Measurements from ENCODE around the gene NAA40.

NAA40 gene

GRCh38 chr11:63938479-63939396, at the start of gene NAA40:
Gene NAA40, plus strand, starts transcription at chr11:63939002. Its CDS starts 95 bp downstream, at chr11:63939097.
- DNase-seq: peak; percentile 96

GRCh38 chr11:63889344-63889743, 49.5 kb upstream of the NAA40 start:
- DNase-seq: no peak

- DNase-seq: no peak
Measured at GRCh38 chr11:63890368-63890767, 48.4 kb upstream of the NAA40 start.

- no peak for DNase-seq
Measured at GRCh38 chr11:63892228-63892627, 46.6 kb upstream of the NAA40 start.

DNA sequence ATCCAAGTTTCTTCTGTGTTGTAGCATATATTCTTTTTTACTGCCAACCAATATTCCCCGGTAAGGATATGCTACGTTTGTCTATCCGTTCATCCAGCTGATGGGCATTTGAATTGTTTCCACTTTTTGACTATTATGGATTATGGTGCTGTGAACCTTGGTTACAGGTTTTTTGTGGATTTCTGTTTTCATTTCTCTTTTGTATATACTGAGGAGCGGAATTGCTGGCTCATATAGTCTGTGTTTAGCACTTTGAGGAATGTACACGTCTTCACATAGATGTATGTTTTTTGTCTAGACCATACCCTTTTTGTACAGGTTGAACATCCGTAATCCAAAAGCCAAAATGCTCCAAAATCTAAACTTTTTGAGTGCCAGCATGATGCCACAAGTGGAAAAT, 45.4 kb upstream of the NAA40 start:
- no peak for DNase-seq

- DNase-seq: peak; percentile 71
Measured at GRCh38 chr11:63896071-63896470, 42.7 kb upstream of the NAA40 start.

GRCh38 chr11:63897459-63898146, 41.2 kb upstream of the NAA40 start:
- no peak for DNase-seq

- no peak for DNase-seq
Measured at GRCh38 chr11:63901660-63902059, 37.1 kb upstream of the NAA40 start.

DNA sequence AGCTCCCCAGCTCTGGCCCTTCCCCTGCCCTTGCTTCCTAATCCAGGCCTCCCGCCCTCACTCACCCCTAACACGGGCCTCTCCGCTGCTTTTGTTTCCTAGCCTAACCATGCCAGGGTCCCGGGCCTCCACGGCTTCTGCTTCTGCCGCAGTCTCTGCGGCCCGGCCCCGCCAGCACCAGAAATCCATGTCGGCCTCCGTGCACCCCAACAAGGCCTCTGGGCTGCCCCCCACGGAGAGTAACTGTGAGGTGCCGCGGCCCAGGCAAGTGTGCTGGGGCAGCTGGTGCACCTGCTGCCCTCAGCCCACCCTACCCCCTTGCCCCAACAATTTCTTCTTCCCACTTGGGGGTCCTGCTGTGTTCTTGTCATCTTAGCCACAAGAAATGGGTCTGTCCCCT, 34.9 kb upstream of the NAA40 start:
- no peak for DNase-seq

GRCh38 chr11:63904743-63905142, 34.1 kb upstream of the NAA40 start:
- no peak for DNase-seq

- no peak for DNase-seq
Measured at GRCh38 chr11:63905179-63905578, 33.6 kb upstream of the NAA40 start.

DNA sequence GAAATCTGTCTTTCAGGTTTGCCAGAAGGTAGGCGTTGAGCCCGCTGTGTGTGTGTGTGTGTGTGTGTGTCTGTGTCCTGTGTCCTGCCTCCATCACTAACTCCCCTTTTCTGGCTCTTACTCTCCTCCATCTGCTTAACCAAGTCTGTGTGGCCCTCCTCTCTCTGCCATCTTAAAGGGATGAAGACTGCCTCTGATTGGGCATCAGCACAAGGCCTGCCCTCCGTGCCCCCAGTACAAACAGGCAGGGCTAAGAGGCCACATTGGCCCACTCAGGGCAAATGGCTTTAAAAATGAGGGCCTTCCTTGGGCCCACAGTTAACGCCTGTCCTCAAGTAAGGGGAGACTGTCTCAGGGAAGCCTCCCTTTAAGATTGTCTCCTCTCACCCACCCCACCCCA, 32.7 kb upstream of the NAA40 start:
- DNase-seq: no peak

DNA sequence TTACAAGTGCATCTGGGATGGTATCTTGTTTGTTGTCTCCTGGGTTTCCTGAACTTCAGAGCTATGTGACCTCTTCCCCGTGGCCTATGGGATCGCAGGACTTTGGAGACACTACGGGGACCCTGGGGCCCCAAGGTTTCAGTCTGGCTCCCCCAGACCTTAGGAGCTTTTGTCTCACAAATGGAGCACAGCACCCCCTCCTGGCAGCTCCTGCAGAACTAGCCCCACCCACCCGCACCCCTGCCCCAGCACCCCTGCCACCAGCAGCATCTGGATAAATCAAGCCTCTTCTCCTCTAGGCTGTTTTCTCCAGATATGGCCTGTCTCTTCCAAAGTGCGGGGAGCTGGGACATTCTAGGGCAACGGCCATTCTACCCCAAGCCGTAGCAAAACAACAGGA, 32.2 kb upstream of the NAA40 start:
- no peak for DNase-seq

GRCh38 chr11:63907063-63907462, 31.7 kb upstream of the NAA40 start:
- DNase-seq: no peak

GRCh38 chr11:63907808-63908530, 30.8 kb upstream of the NAA40 start:
- no peak for DNase-seq

- DNase-seq: no peak
Measured at GRCh38 chr11:63908631-63909401, 30.0 kb upstream of the NAA40 start.

DNA sequence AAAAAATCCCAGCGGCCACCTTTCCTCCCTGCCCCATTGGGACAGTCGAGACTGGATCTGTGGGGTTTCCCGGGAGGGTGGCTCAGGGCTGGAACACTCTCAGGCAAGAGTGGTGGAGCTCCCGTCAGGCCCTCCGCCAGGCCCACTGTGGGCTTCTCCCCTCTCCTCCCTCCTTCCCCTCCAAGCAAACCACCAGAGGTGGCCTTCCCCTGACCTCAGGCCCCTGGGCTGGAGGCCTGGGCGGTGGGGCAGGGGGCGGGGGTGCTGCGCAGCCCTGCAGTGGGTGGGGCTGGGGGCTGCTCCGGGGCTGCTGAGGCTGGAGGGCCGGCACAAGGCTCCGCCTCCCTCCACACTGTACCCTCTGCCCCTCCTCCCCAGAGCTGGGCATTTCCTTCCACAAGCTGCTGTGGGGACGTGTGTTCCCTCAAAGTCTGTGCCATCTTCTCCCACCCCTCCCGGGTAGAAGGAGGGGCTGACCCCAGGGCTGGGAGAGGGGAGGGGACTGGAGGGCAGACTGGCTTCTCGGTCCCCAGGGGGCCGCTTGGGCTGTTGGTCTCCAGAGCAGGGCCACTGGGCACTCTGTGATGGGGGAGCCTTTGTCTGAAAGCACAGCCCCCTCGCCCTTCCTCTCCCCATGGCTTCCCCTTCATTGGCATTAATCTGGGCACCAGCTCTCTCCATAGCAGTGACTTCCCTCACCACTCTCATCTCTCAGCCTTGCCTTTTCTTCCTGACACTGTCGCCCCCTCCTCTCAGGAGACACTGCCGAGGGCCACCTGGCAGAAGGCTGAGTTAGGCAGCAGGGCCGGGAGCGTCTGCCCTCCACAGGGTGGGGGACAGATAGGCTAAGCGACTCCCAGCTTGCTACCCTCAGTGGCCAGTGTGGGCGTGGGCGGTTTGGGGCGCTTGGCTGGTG, 29.0 kb upstream of the NAA40 start:
- no peak for DNase-seq

DNA sequence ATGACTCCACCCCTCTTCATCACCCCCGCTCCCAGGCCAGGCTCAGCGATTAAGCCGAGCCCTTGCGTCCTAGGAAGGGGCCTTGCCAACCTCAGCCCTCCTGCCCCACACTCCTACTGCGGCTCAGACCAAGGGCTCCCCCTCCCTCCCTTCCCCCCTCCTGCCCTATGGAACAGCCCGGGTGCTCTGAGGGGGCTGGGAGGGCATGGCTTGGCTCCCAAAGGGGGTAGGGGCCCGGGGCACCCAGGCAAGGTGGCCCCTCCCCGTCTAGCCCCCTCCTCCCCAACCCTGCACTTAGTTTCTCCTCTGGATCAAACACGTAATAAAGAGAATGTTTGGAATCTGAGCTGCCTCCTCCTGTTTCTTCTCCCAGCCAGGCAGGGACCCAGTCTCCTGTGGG, 28.1 kb upstream of the NAA40 start:
- DNase-seq: no peak

DNA sequence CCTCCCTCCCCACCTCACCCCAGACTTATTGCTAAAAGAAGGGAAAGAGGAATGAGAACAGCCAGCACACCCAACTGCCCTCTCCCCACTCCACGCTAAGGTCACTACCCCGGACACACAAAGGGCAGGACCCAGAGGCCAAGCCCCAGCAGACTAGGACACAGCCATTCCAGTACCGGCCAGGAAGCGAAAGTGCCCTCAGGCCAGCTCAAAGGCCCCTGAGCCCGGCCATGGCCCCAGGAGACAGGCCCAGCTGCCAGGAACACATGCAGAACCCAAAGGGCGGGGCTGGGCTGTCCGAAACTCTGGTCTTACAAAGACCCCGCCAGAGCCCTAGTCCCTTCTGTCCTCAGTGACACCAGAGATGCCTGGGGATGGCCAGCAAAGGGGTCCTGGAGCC, 27.4 kb upstream of the NAA40 start:
- no peak for DNase-seq

GRCh38 chr11:63911876-63912275, 26.9 kb upstream of the NAA40 start:
- DNase-seq: no peak

DNA sequence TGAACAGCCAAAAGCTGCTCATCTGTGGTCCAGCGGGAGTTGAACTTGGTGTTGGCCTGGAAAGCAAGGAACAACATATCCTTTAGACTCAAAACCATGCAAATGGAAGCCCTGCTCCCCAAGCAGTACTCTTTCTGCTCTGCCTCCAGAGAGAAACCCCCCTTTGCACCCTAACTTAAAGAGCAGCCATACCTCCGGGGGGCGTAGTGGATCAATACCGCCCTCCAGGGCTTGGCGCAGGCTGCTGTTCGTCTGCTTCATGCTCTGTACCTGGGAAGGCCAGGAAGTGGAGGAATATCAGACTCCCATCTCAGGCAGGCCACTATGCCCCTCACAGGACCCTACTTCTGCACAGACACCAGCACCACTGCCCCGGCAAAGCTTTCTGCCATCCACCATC, 26.1 kb upstream of the NAA40 start:
- no peak for DNase-seq
